Endodermal cell (in vitro differentiated cells): ENCODE results near the gene ZNF407. TPM values are rescaled to one million over a fixed set of nuclear protein-coding genes. Genes with fewer than 3 reads are reported as not detected.

Experiments used
- DNase-seq: peaks from one replicate; pipeline ENCODE4 v3.0.0-alpha.2; 2017
- H3K27ac ChIP-seq: 2 replicates; pipeline ENCODE4 v1.5.1; 2013; ENCODE audit warnings: mild to moderate bottlenecking, low read depth, low read length, moderate library complexity
- H3K27me3 ChIP-seq: 2 replicates; pipeline ENCODE4 v1.6.1; 2013; ENCODE audit warnings: mild to moderate bottlenecking, low read length, moderate library complexity; ENCODE audit not compliant: insufficient read depth, control insufficient read depth, poor library complexity, severe bottlenecking
- H3K36me3 ChIP-seq: 2 replicates; pipeline ENCODE4 v1.7.0; 2013; ENCODE audit warnings: mild to moderate bottlenecking, low read length, moderate library complexity; ENCODE audit not compliant: control insufficient read depth, insufficient read depth
- H3K4me1 ChIP-seq: one replicate; pipeline ENCODE4 v1.7.0; 2013; ENCODE audit warnings: low read length; ENCODE audit not compliant: control insufficient read depth, insufficient read depth
- H3K4me3 ChIP-seq: 2 replicates; pipeline ENCODE4 v1.5.1; 2013; ENCODE audit warnings: mild to moderate bottlenecking, low read length, moderate library complexity
- H3K9ac ChIP-seq: 2 replicates; pipeline ENCODE4 v1.6.1; 2013; ENCODE audit warnings: mild to moderate bottlenecking, low read length, moderate library complexity; ENCODE audit not compliant: poor library complexity, severe bottlenecking; ENCODE audit errors: extremely low read depth
- H3K9me3 ChIP-seq: 2 replicates; pipeline ENCODE4 v1.6.1; 2013; ENCODE audit warnings: mild to moderate bottlenecking, low read length, moderate library complexity; ENCODE audit not compliant: control insufficient read depth
- H3K27ac Mint-ChIP-seq: 2 replicates; pipeline ENCODE4 v1.8.0; 2020; ENCODE audit warnings: mixed read lengths
- H3K27me3 Mint-ChIP-seq: 2 replicates; pipeline ENCODE4 v1.8.0; 2021; ENCODE audit warnings: mild to moderate bottlenecking, mixed read lengths; ENCODE audit not compliant: insufficient read depth
- H3K36me3 Mint-ChIP-seq: 2 replicates; pipeline ENCODE4 v1.8.0; 2020; ENCODE audit warnings: low read depth, mixed read lengths
- H3K4me1 Mint-ChIP-seq: 2 replicates; pipeline ENCODE4 v1.8.0; 2020; ENCODE audit warnings: mixed read lengths
- H3K4me3 Mint-ChIP-seq: 2 replicates; pipeline ENCODE4 v1.8.0; 2020; ENCODE audit warnings: mild to moderate bottlenecking, moderate library complexity, mixed read lengths
- H3K9me3 Mint-ChIP-seq: 2 replicates; pipeline ENCODE4 v1.8.0; 2020; ENCODE audit warnings: mild to moderate bottlenecking, mixed read lengths
- CTCF ChIP-seq: fragments of 200-600 bp; sonication (generic); conservative IDR thresholded peaks from 2 replicates; pipeline ENCODE4 v1.5.0; 2021; ENCODE audit warnings: antibody characterized with exemption, mild to moderate bottlenecking
- WGBS, 2 experiments: methylation state at CpG; one replicate each; pipeline versions ENCODE4 v1.1.5 to v1.1.7; 2013; ENCODE audit warnings: missing lambda C conversion rate in 2 of 2, mixed read lengths in 1 of 2; ENCODE audit not compliant: insufficient coverage in 1 of 2, insufficient read length in 1 of 2; 5-methylcytosine and 5-hydroxymethylcytosine counted together
- total RNA-seq, 2 donors: library from RNA; stranded (reverse); fragmentation: NEBNext Ultra II Directional in 1 of 2; extraction: Animal tissue kit (Norgen Biotek cat#: 25700) in 1 of 2; gene quantifications; 2 replicates in 1 of 2; 3 replicates in 1 of 2; pipeline ENCODE4 v1.2.1, GENCODE V29; 2021

Gene ZNF407
- total RNA-seq, 2 donors from 2014 or later, result 7.6 to 13.1 TPM

GRCh38 chr18:75089748-75090327 lies 492.2 kb downstream of the ZNF407 start:
- Mint-ChIP-seq H3K27ac (no peak overlapping the region), H3K27me3 (no peaks in the 10 kb centered on the region), H3K4me1 (no peaks in the 10 kb centered on the region), H3K36me3 (no peaks in the 10 kb centered on the region), H3K9me3 (no peaks in the 10 kb centered on the region), H3K4me3 (no peak overlapping the region)
- Histone ChIP-seq H3K36me3 (no peaks in the 10 kb centered on the region), H3K27ac (no peak overlapping the region), H3K9me3 (peaks cover 7% of the 10 kb centered on the region), H3K4me3 (no peak overlapping the region), H3K9ac (no peak overlapping the region), H3K4me1 (no peaks in the 10 kb centered on the region), H3K27me3 (no peaks in the 10 kb centered on the region)
- peak; percentile 53 for DNase-seq
- 91% methylated on average over 20 to 30 of the region's 31 CpGs for WGBS, 2 experiments
- no peak for TF ChIP-seq CTCF

GRCh38 chr18:75090336-75090735 lies 492.7 kb downstream of the ZNF407 start:
- H3K36me3 Mint-ChIP-seq, result no peaks in the 10 kb centered on the region
- no peaks in the 10 kb centered on the region for H3K27me3 ChIP-seq
- H3K9me3 Mint-ChIP-seq, result no peaks in the 10 kb centered on the region
- H3K4me1 ChIP-seq, result no peaks in the 10 kb centered on the region
- peaks cover 7% of the 10 kb centered on the region for H3K9me3 ChIP-seq
- 94 to 95% methylated on average over 20 to 22 of the region's 22 CpGs for WGBS, 2 experiments
- H3K4me3 Mint-ChIP-seq, result no peak overlapping the region
- no peak overlapping the region for H3K9ac ChIP-seq
- peak; percentile 60 for DNase-seq
- no peak overlapping the region for H3K27ac Mint-ChIP-seq
- no peak for TF ChIP-seq CTCF
- H3K36me3 ChIP-seq, result no peaks in the 10 kb centered on the region
- H3K27ac ChIP-seq, result no peak overlapping the region
- H3K4me1 Mint-ChIP-seq, result no peaks in the 10 kb centered on the region
- H3K4me3 ChIP-seq, result no peak overlapping the region
- H3K27me3 Mint-ChIP-seq, result no peaks in the 10 kb centered on the region

GRCh38 chr18:75097491-75098225 lies 500.0 kb downstream of the ZNF407 start:
- 93 to 98% methylated on average over 4 to 6 of the region's 6 CpGs for WGBS, 2 experiments
- Mint-ChIP-seq H3K9me3 (peaks cover 26% of the 10 kb centered on the region), H3K4me3 (no peak overlapping the region), H3K4me1 (no peaks in the 10 kb centered on the region), H3K36me3 (no peaks in the 10 kb centered on the region), H3K27ac (no peak overlapping the region), H3K27me3 (no peaks in the 10 kb centered on the region)
- Histone ChIP-seq H3K27me3 (no peaks in the 10 kb centered on the region), H3K36me3 (no peaks in the 10 kb centered on the region), H3K9ac (no peak overlapping the region), H3K27ac (no peak overlapping the region), H3K9me3 (peaks cover 20% of the 10 kb centered on the region), H3K4me1 (no peaks in the 10 kb centered on the region), H3K4me3 (no peak overlapping the region)
- DNase-seq, result no peak
- TF ChIP-seq CTCF, result no peak
